SK-N-MC (cell line): ENCODE measurements around the gene ORC2.

Source experiments
- EZH2 ChIP-seq: fragments of 200-600 bp; sonication (generic); IDR thresholded peaks from one replicate; pipeline ENCODE4 v1.6.1; 2017; ENCODE audit warnings: antibody characterized with exemption
- POLR2AphosphoS5 ChIP-seq: IDR thresholded peaks from 2 replicates; pipeline ENCODE4 v1.6.1; 2012; ENCODE audit warnings: mild to moderate bottlenecking, low read depth, low read length, borderline replicate concordance

DNA sequence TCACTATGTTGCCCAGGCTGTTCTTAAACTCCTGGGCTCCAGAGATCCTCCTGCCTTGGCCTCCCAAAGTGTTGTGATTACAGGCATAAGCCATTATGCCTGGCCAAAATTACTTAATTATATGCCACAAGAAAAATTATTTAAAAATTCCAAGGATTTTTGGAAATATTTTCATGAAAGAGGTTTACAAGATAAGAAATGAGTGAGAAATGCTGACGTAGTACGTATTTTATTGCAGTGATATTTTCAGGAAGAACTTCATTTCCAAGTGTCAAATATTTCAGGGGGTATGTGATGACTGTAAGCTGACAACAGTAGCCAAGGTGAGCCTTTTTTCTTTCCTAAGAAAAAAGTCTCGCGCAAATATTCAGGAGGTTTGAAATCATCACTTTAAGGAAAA lies 53.5 kb downstream of the ORC2 start:
- TF ChIP-seq POLR2AphosphoS5 (no peak), EZH2 (no peak)
